KBM-7 (cell line): ENCODE data around the gene USP48.
A peak's percentile ranks its signal among the peaks of the same experiment; 100 is the strongest.

ENCODE experiments used
- DNase-seq: peaks from one replicate; pipeline ENCODE4 v3.0.0-alpha.2; 2015
- in situ Hi-C: fragments of 300-500 bp; cut with MboI; formaldehyde crosslinking; loops from 2 replicates; pipeline ENCODE4 v1.14.3; 2020; ENCODE audit warnings: low sequenced_read_pairs, low pct_unique_long_range_greater_than_20kb, mixed read lengths

USP48 gene

DNA sequence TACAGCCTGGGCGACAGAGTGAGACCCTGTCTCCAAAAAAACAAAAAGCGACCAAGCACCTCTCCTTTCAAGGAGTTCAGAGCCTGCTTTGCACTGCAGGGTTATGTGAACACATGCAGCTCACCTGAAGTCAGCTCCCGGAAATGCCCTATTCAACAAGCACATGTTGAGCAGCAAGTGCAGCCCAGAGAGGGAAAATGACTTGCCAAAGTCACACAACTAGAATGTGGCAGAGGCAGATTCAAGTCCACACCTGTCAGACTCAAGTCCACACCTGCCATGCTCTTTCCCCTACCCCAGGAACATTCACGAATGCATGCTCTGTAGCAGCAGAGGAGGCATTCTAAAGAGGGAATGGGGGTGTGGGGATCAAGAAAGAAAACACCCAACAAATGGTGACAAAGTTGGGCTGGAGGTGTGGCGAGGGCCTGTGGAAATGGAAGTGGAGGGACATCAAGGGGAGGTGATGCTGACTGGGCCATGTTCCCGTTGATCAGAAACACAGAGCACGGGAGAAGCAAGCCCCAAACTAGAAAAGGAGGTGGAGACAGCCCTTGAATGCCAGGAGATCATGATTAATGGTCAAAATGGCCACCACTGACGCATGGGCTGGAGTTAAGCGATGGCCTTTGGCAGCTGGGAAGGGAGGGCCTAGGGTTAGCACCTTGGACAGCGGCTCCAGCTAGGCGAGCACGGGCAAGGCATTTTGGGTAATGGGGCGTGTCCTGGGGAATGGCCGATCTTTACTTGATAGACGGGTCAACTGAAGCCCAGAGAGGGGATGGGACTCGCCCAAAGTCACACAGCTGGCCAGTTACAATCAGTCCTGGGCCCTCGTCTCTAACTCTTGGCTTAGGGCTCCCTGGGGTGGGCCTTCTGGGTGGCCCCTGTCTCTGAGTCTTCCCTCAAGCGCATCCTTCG lies 135.3 kb downstream of the USP48 start:
- in situ Hi-C loops: no loop called here
- DNase-seq: peak; percentile 79

DNA sequence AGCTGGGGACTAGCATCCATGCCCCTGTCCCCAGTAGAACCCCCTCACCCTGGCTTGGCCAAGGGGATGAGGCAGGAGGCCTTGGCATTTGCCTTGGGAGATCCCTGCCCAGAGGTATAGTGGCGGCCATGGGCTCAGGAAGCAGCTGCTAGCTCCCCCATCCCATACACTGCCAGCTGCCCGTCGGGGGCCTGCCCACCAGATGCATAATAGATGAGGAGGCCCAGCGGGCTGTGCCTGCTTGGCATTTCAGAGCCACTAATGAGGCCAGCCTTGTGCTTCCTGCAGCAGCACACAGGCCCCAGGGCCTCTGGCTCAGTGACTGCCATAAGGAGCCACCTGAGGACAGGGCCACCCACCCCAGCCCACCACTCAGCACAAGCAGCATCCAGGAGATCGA lies 137.4 kb downstream of the USP48 start:
- in situ Hi-C loops: no loop called here
- DNase-seq: no peak

DNA sequence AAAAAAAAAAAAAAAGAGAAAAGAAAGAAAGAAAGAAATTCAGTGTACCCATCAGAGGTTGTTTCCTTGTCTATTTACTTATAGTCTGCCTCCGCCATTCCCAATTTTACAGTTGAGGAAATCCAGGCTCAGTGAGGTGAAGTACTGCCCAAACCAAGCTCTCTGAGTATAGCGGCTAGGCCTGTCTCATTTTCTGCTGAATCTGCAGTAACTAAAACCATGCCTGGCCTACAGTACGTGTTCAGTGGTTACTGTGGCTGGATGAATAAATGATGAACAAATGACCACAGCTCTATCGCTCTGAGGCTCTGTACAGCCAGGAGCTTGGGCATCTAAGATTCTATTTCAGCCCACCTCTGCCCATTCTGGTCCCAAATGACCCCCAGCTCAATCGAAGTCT lies 138.0 kb downstream of the USP48 start:
- in situ Hi-C loops: no loop called here
- no peak for DNase-seq

DNA sequence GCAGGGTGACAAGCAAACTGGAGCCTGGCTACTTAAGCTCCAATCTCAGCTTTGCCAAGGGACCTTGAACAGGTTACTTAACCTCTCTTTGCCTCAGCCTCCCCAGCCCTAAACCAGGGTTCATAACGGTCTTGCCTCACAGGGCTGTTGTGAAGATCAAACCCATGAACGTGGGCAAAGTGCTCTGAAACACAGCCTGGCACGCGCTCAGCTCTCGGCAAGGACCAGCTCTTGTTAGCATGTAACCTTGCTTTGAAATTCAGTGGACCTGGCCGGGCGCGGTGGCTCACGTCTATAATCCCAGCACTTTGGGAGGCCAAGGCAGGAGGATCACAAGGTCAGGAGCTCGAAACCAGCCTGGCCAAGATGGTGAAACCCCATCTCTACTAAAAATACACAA lies 138.6 kb downstream of the USP48 start:
- DNase-seq: no peak
- in situ Hi-C loops: no loop called here

DNA sequence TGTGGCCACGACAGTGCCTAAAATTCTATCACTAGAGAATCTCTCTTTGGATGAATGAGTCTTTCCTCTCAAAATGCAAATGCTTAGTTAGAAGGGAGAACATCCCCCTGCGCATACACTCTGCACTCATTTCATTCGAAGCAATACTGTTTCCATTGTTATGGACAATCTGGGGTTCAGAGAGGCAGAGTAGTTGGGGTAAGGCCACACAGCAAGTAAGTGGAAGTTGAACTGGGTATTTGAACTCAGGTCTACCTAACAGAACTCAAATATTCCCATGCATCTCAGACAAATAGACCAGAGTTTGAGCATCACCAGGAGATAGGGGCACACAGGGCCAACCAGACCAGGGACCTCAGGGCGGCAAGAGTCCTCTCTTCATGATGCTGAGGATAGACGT lies 139.3 kb downstream of the USP48 start:
- no peak for DNase-seq
- in situ Hi-C loops: no loop called here

DNA sequence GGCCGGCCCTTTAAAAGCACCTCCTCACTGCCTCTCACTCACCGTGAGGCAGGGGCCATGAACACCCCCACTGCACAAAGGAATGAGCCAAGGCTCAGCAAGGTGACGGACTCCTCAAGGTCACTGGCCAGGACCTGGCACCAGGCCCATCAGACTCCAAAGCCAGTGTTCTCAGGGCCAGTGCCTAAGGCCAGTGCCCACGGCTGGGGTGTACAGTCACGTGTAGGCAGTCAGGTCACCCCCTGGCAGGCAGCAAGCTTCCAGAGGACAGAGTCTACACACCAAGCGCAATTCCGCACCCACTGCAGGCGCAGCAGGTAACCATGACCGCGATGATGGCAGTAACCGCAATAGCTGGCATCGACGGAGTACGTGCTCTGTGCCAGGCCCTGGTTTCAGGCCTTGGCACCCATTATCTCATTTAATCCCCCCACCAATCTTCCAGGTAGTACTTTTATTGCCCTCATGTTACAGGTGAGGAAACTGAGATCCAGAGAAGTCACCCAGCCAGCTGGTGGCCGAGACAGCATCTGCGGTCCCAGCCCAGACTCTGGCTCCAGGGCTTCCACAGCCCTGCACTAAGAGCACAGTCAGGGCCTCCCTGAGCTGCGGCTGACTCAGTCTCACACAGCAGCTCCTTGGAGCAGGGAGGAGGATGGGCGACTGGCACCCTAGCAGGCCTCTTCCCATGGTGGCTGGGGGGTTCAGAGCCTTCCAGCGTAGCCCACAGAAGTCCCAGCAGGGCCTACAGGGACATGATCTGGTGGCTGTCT lies 140.8 kb downstream of the USP48 start:
- no peak for DNase-seq
- in situ Hi-C loops: no loop called here

DNA sequence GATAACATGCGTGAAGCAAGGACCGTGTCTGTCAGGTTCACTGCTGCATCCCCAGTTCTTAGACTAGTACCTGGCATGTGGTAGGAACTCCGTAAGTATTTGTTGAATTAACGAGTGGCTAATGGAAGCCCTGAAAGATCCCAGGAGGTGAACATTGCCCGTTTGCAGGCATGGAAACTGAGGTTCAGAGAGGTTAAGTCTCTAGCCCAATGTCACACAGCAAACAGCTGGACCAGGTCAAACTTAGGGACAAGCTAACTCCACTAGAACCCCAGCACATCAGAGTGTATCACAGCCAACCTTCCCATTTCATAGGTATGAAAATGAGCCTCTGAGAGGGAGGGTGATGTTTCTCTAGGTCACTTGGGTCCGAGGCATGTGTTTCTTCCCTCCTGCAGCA lies 141.4 kb downstream of the USP48 start:
- DNase-seq: no peak
- in situ Hi-C loops: no loop called here

DNA sequence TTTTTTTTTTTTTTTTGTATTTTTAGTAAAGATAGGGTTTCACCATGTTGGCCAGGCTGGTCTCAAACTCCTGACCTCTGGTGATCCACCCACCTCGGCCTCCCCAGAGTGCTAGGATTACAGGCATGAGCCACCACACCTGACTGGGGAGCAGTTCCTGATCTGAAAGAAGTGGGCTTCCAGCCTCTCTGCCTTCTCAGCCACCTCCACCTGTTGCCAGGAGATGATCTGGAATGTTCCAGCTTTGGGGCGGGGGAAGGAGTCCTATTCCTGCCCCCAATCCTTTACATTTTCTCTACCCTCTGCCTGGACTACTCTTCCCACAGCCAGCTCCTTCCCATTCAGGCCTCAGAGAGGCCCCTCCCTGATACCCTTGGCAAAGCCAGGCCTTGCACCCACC lies 141.9 kb downstream of the USP48 start:
- in situ Hi-C loops: no loop called here
- no peak for DNase-seq

DNA sequence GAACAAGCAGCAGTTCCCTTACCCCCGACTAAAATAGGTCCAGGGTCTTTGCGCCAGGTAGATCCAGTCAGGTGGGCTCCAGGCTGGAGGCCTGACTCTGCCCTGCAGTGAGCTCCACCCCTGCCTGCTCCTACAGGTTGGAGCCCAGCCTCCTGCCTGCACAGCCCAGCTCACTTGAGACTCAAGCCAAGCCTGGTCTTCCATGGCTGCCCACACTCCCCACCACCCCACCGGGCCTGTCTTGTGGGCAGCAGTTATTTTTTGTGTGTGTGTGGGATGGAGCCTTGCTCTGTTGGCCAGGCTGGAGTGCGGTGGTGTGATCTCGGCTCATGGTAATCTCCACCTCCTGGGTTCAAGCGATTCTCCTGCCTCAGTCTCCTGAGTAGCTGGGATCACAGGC lies 142.3 kb downstream of the USP48 start:
- no peak for DNase-seq
- in situ Hi-C loops: no loop called here

DNA sequence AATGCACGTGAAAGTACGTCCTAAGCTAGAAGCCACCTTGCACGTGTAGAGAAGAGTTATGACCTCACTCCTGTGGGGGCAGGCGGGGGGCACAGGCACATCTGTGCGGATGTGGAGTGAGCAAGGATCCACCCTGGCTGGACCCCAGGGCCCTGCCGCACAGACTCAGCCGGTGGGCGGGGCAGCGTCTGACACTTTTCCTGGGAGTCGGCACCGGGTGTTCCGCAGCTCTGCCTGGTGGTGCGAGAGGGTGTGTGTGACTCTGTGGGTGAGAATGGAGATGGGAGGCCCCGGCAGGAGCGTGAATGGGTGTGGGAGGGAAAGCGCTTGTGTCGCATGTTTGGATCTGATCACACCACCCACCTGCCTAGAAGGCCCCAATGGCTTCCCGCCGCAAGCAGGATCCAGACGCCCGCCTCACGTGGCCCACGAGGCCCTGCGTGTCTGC lies 143.3 kb downstream of the USP48 start:
- in situ Hi-C loops: no loop called here
- no peak for DNase-seq

DNA sequence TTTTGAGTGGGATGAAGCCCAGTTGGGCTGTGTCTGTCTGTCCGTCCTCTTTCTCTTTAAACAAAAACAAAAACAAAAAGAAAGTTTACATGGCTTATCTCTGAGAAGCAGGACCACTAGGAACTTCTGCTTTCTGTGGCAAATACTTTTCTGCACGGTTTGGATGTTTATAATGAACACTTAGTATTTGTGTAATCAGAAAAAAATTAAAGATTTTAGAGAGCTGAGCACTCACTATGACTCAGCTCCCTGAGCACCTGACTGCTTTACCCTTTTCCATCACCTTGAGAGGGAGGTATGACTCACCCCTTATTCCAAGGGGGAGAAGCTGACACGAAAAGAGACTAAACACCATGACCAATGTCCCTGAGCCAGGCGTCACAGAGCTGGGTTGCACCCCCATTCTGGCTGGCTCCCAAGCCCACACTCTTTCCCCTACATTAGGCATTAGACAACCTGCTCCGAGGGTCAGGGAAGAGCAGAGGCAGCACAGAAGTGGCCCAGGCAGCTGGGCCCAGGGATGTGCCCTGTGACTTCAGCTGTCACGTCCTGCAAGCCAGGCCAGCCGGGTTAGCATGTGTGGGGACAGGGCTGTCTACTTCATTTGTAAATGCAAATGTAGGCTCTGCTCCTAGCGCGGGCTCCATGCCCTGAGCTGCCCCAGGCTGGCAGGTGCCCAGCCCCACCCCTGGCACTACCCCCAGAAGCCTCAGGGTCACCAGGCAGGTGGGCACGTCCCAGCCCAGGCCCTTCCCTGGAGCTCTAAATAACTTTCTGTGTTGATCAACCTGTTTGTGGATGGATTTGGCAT lies 144.2 kb downstream of the USP48 start:
- in situ Hi-C loops: no loop called here
- peak; percentile 70 for DNase-seq

DNA sequence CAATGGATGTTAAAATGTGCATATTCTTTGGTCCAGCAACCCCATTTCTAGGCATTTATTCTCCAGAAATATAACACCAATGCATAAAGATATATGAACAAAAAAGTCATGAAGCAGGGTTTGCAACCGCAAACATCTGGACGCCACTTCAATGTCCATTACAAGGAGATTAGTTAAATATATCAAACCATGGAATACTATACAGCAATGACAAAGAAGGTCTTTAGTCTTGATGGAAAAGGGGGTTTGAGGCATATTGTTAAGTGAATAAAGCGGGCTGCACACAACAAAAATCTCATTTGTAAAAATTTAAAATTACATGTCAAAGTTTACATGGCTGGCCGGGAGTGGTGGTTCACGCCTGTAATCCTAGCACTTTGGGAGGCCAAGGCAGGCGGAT lies 145.4 kb downstream of the USP48 start:
- in situ Hi-C loops: no loop called here
- DNase-seq: no peak

DNA sequence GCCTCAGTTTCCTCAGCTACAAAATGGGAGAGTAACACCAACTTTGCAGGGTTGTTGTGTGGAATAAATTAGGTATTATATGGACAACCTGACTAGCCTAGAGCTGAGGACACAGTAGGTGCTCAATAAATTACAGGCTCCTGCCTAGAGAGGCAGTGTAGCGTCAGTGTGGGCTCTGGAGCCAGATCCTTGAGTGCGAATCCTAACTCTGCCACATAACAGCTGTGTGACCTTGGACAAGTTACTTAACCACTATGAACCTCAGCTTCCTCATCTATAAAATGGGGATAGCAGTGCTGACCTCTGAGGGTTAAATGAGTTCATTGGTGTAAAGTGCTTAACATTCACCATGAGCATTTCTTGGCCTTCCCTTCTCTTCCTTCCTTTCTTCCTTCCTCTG lies 146.9 kb downstream of the USP48 start:
- no peak for DNase-seq
- in situ Hi-C loops: no loop called here

DNA sequence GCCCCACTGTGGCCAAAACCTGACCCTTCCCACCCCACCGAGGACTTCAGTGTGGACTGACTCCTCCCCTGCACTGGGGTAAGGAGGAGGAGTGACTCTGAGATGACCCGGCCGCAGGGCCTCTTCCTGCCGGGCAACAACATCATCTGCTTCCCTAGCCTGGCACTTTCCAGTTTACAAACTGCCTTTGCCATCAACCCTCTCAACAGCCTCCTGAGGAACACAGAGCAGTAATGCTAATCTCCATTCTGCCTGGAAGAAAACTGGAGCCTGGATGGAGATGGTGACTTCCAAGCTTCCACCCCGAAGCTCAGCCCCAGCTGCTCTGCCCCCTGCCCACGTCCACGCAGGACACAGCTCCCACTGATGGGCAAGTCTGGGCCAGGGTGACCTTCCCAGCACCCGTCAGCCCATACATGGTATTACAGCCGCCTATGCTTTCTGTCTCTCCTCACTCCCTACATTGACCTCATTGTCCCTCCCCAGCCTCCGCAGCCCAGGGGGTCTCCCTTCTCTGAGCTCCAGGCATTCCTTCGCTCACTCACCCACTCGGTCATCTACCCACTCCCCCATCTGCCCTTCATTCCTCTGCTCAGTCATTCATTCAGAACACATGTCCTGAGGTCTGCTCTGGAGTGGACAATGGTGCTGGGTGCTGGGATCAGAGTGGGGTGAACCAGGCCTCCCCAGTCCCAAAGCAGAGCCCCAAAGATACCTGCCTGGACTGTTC lies 148.0 kb downstream of the USP48 start:
- in situ Hi-C loops: no loop called here
- DNase-seq: no peak

DNA sequence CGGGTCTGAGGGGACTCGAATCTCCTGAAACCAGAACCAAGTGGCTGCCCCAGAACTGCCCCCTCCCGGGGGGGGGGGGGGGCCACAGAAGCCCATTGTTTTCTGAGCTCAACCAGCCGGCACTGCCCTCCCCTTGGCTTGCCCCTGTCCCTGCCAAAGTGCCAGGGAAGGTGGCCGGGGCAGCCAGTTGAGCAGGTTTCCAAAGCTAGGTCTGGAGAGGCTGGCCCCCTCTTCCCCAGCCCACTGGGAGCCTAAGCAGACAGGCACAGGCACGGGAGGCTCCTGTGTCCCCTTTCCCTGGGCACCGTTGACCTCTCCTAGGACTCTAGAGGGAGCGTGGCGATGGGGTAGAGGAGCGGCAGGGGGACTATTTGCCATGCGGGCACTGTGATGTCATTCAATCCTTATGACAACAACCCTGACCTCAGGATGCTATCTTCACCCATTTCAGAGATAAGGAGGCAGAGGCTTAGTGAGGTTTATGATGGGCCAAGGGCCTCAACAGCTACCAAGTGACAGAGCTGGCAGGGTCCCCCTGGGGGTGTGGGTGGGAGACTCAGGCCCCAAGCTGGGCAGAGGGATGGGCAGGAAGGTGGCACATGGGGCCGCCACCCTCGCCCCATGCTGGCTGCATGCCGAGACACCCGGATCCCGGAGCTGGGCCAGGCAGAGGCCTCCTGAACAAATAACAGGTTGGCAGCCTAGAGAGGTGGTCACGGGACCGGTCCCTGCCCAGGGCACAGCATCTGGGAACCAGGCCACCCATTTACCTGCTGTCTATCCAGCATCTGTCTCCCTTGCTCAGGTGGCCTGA lies 148.8 kb downstream of the USP48 start:
- no peak for DNase-seq
- in situ Hi-C loops: no loop called here

DNA sequence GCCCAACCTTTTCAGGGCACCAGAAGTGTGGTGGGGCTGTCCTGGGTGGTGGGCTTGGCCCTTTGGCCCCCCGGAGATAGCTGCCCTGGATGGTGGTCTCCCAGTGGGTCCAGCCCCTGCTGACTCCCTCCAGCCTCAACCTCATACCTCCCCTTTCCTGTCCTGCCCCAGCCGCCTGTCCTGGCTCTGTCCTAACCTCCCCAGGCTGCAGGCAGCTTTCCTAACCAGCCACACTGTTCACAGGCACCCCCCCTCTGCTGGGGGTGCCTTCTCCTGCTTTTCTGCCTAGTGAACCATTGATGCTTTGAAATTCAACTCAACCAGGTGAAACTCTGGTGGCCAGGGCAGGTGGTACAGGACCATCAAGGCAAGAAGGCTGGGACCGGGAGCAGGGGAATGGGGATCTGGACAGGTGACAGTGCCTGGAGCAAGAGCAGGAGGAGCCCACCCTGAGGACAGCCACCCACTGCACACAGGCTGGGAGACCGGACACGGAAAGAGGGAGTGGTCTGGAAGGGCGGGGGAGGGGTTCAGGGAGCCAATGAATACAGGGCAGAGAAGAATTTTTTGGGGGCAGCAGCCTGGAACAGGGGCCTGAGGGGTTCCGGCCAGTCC lies 149.7 kb downstream of the USP48 start:
- no peak for DNase-seq
- in situ Hi-C loops: no loop called here

DNA sequence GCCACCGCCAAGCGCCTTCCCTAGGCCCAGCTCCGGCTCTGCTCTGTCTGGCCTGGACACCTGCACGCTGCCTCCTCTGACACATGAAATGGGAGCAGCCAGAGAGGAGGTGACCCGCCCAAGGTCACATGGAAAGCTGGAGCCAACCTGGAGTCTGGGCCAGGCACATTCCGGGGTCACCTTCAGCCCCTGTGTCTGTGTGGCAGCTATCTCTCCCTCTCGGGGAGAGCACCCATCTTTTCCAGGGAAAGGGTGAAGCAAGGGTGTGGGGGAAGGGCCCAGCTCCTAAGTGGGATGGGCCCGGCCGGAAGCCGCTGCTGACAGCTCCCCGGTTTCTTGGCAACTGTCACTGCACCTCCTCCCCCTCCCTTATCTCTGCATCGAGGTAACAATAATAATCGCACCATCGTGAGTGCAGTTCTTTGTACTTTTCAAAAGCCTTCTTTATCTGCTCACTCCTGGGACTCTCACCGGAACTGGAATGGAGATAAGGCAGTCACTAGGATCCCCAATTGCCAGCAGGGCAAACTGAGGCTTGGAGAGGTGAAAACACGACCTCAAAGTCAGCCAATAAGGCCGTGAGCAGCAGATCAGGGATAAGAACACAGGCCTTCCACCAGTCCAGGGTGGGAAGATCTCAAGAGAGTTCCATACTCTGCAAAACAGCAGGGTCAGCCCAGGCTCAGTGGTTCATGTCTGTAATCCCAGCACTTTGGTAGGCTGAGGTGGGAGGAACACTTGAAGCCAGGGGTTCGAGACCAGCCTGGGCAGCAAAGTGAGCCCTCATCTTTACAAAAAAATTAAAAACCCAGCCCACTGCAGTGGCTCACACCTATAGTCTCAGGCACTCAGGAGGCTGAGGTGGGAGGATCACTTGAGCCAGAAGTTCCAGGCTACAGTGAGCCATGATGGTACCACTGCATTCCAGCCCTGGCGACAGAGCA lies 150.7 kb downstream of the USP48 start:
- in situ Hi-C loops: no loop called here
- DNase-seq: peak; percentile 47
